ENCODE measurements around the gene TRIM37. TPM values are rescaled to one million over a fixed set of nuclear protein-coding genes. Genes with fewer than 3 reads are reported as not detected.

TRIM37 gene
- total RNA-seq, 1 experiment from 2014 or later, result 38.9 TPM

DNA sequence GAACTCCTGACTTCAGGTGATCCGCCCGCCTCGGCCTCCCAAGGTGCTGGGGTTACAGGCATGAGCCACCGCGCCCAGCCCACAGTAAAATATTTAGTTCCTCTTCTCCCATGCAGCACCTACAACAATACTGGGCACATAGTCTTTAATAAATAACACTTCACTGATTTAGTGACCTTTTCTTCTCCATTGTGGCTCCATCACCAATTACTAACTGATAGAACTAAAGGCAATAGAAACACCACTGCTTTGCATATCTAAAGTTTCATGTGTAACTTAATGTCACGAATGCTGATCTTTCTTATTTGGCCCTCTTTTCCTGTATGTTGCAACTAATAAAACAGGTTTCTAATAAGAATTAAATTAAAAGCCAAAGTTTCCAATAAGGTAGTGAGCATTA, 38.9 kb downstream of the TRIM37 start:
- Mint-ChIP-seq H3K4me1 (ENCODE audit: insufficient read depth, unreplicated experiment) (no peaks in the 10 kb centered on the region), H3K27me3 (ENCODE audit: insufficient read depth, unreplicated experiment) (no peaks in the 10 kb centered on the region), H3K36me3 (ENCODE audit: insufficient read depth, unreplicated experiment) (peaks cover 65% of the 10 kb centered on the region), H3K27ac (ENCODE audit: low read depth, unreplicated experiment) (no peak overlapping the region), H3K4me3 (ENCODE audit: unreplicated experiment) (no peak overlapping the region), H3K9me3 (ENCODE audit: unreplicated experiment) (no peaks in the 10 kb centered on the region)
- POLR2A ChIA-PET, result no interaction called here
- CTCF ChIA-PET, result no interaction called here
- intact Hi-C loops (cut with micrococcal nuclease), result no loop called here
- DNase-seq (ENCODE audit: unreplicated experiment), result no peak
- BruUV-seq (replicated peaks), result no TSS peak
- TF ChIP-seq CTCF (IDR thresholded peaks at IDR 0.05; ENCODE audit: unreplicated experiment), result no peak

GRCh38 chr17:59067340-59067739, 39.3 kb downstream of the TRIM37 start:
- DNase-seq (ENCODE audit: unreplicated experiment), result no peak
- intact Hi-C loops (cut with micrococcal nuclease), result no loop called here
- POLR2A ChIA-PET, result interaction anchor here (0.5 kb wide), 1 partner anchor 325 kb away, joined by 3 read pairs; no protein-coding TSS in a partner anchor
- no peaks in the 10 kb centered on the region for H3K9me3 Mint-ChIP-seq (ENCODE audit: unreplicated experiment)
- no peak overlapping the region for H3K27ac Mint-ChIP-seq (ENCODE audit: low read depth, unreplicated experiment)
- no peaks in the 10 kb centered on the region for H3K27me3 Mint-ChIP-seq (ENCODE audit: insufficient read depth, unreplicated experiment)
- H3K4me3 Mint-ChIP-seq (ENCODE audit: unreplicated experiment), result no peak overlapping the region
- no peaks in the 10 kb centered on the region for H3K4me1 Mint-ChIP-seq (ENCODE audit: insufficient read depth, unreplicated experiment)
- peaks cover 68% of the 10 kb centered on the region for H3K36me3 Mint-ChIP-seq (ENCODE audit: insufficient read depth, unreplicated experiment)
- no TSS peak for BruUV-seq (replicated peaks)
- TF ChIP-seq CTCF (IDR thresholded peaks at IDR 0.05; ENCODE audit: unreplicated experiment), result no peak
- CTCF ChIA-PET, result interaction anchor here (0.6 kb wide), 1 partner anchor 969 kb away, joined by 3 read pairs; no protein-coding TSS in a partner anchor

- peaks cover 54% of the 10 kb centered on the region for H3K36me3 Mint-ChIP-seq (ENCODE audit: insufficient read depth, unreplicated experiment)
Observed at GRCh38 chr17:59062509-59062908, 44.2 kb downstream of the TRIM37 start.

GRCh38 chr17:59056857-59057256, 49.8 kb downstream of the TRIM37 start:
- intact Hi-C loops (cut with micrococcal nuclease), result no loop called here
- Mint-ChIP-seq H3K27ac (ENCODE audit: low read depth, unreplicated experiment) (no peak overlapping the region), H3K36me3 (ENCODE audit: insufficient read depth, unreplicated experiment) (peaks cover 60% of the 10 kb centered on the region), H3K9me3 (ENCODE audit: unreplicated experiment) (no peaks in the 10 kb centered on the region), H3K4me3 (ENCODE audit: unreplicated experiment) (no peak overlapping the region), H3K27me3 (ENCODE audit: insufficient read depth, unreplicated experiment) (no peaks in the 10 kb centered on the region), H3K4me1 (ENCODE audit: insufficient read depth, unreplicated experiment) (no peaks in the 10 kb centered on the region)
- BruUV-seq (replicated peaks), result no TSS peak
- DNase-seq (ENCODE audit: unreplicated experiment), result no peak
- POLR2A ChIA-PET, result no interaction called here
- CTCF ChIA-PET, result interaction anchor here (2.1 kb wide), 1 partner anchor 9 kb away, joined by 8 read pairs; no protein-coding TSS in a partner anchor
- TF ChIP-seq CTCF (IDR thresholded peaks at IDR 0.05; ENCODE audit: unreplicated experiment), result no peak

More at GRCh38 chr17:59062509-59062908, 44.2 kb downstream of the TRIM37 start:
- no peaks in the 10 kb centered on the region for H3K27me3 Mint-ChIP-seq (ENCODE audit: insufficient read depth, unreplicated experiment)
- CTCF ChIA-PET, result no interaction called here
- no peak for DNase-seq (ENCODE audit: unreplicated experiment)
- intact Hi-C loops (cut with micrococcal nuclease), result no loop called here
- no peak overlapping the region for H3K4me3 Mint-ChIP-seq (ENCODE audit: unreplicated experiment)
- TF ChIP-seq CTCF (IDR thresholded peaks at IDR 0.05; ENCODE audit: unreplicated experiment), result no peak
- no peak overlapping the region for H3K27ac Mint-ChIP-seq (ENCODE audit: low read depth, unreplicated experiment)
- POLR2A ChIA-PET, result no interaction called here
- H3K4me1 Mint-ChIP-seq (ENCODE audit: insufficient read depth, unreplicated experiment), result no peaks in the 10 kb centered on the region
- no peaks in the 10 kb centered on the region for H3K9me3 Mint-ChIP-seq (ENCODE audit: unreplicated experiment)
- no TSS peak for BruUV-seq (replicated peaks)
